ENCODE measurements around the gene MUS81.
"Not testable (repeated sequence)": the region's sequence is repeated elsewhere in the genome, so short reads cannot be mapped to it uniquely, and the experiment has no call there.

Gene MUS81

GRCh38 chr11:65860278-65861164 is at the start of gene MUS81:
Gene MUS81, plus strand, starts transcription at chr11:65860433. Its CDS starts 321 bp downstream, at chr11:65860754.
- peak; percentile 93 for DNase-seq

GRCh38 chr11:65811764-65812475 is 48.3 kb upstream of the MUS81 start:
- DNase-seq = no peak

- DNase-seq = no peak
Observed at GRCh38 chr11:65814131-65814985, 45.9 kb upstream of the MUS81 start.

- DNase-seq = no peak
Observed at GRCh38 chr11:65814986-65815565, 45.2 kb upstream of the MUS81 start.

- DNase-seq = no peak
Observed at GRCh38 chr11:65816696-65817095, 43.5 kb upstream of the MUS81 start.

GRCh38 chr11:65817312-65817834 is 42.9 kb upstream of the MUS81 start:
- DNase-seq = no peak

GRCh38 chr11:65817835-65818680 is 42.2 kb upstream of the MUS81 start:
- DNase-seq = peak; percentile 62

- DNase-seq = no peak
Observed at GRCh38 chr11:65821107-65821506, 39.1 kb upstream of the MUS81 start.

GRCh38 chr11:65822776-65823528 is 37.3 kb upstream of the MUS81 start:
- DNase-seq = no peak

GRCh38 chr11:65826984-65827735 is 33.1 kb upstream of the MUS81 start:
- no peak for DNase-seq

- no peak for DNase-seq
Observed at GRCh38 chr11:65829459-65829858, 30.8 kb upstream of the MUS81 start.

- not testable (repeated sequence) for DNase-seq
Observed at GRCh38 chr11:65832231-65832630, 28.0 kb upstream of the MUS81 start.

GRCh38 chr11:65833297-65834030 is 26.8 kb upstream of the MUS81 start, which contains the start of gene SNX32:
Gene SNX32, plus strand, starts transcription at chr11:65833963. Its CDS starts 103 bp downstream, at chr11:65834066.
- peak; percentile 72 for DNase-seq

GRCh38 chr11:65834202-65834601 is 26.0 kb upstream of the MUS81 start:
- no peak for DNase-seq

GRCh38 chr11:65842144-65842543 is 18.1 kb upstream of the MUS81 start:
- no peak for DNase-seq

GRCh38 chr11:65843811-65844210 is 16.4 kb upstream of the MUS81 start:
- DNase-seq = no peak

- DNase-seq = no peak
Observed at GRCh38 chr11:65844231-65844872, 15.9 kb upstream of the MUS81 start.

GRCh38 chr11:65847746-65848145 is 12.5 kb upstream of the MUS81 start:
- DNase-seq = no peak

GRCh38 chr11:65848693-65849092 is 11.5 kb upstream of the MUS81 start:
- DNase-seq = not testable (repeated sequence)
